Forelimb muscle (tissue), 1 donor: ENCODE data around the gene KRTAP10-7. TPM values are rescaled to one million over a fixed set of nuclear protein-coding genes. Genes with fewer than 3 reads are reported as not detected.
"Not testable (repeated sequence)": the region's sequence is repeated elsewhere in the genome, so short reads cannot be mapped to it uniquely, and the experiment has no call there.

Experiments used
- DNase-seq: peaks from one replicate; pipeline ENCODE4 v3.0.0-alpha.2; 2013; ENCODE audit warnings: low read depth
- polyA plus RNA-seq: library from polyadenylated mRNA; unstranded; fragments of 120-200 nt; gene quantifications from one replicate; pipeline ENCODE4 v1.2.1, GENCODE V29; 2013; ENCODE audit not compliant: insufficient read length

Gene KRTAP10-7
- not detected for polyA plus RNA-seq

DNA sequence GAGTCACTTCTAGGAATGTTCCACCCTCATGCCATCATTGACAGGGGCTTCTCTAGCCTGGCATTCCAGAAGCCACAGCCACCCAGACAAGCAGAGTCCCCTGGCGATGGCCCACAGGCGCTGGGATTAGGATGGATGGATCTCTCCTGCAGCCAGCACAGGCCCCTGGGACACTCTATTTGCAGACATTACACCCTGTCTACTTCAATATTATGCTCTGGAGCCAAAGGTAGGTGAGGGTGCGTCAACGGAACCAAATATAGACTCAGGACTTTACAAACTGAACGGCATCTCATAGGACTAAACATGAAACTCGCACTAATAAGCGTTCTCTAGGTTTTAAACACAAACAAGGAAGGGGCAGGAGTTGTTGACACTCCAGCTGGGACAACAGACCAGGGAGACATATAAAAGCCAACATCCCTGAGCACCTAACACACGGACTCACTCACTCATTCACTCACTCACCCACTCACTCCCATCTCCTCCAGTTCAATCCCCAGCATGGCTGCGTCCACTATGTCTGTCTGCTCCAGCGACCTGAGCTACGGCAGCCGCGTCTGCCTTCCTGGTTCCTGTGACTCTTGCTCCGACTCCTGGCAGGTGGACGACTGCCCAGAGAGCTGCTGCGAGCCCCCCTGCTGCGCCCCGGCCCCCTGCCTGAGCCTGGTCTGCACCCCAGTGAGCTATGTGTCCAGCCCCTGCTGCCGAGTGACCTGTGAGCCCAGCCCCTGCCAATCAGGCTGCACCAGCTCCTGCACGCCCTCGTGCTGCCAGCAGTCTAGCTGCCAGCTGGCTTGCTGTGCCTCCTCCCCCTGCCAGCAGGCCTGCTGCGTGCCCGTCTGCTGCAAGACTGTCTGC lies at the start of gene KRTAP10-7:
Gene KRTAP10-7, plus strand, starts transcription at position 480 of the 861 bp plus-strand sequence. Its CDS starts 25 bp downstream, at position 505.
- DNase-seq, result not testable (repeated sequence)

DNA sequence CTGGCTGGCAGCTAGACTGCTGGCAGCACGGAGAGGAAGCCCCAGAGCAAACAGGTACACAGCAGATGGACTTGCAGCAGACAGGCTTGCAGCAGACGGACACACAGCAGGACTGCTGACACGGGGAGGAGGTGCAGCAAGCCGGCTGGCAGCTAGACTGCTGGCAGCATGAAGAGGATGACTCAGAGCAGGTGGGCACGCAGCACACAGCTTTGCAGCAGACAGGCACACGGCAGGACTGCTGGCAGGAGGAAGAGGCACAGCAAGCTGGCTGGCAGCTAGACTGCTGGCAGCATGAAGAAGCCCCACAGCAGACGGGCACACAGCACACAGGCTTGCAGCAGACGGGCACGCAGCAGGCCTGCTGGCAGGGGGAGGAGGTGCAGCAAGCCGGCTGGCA lies 49.6 kb upstream of the KRTAP10-7 start:
- no peak for DNase-seq

DNA sequence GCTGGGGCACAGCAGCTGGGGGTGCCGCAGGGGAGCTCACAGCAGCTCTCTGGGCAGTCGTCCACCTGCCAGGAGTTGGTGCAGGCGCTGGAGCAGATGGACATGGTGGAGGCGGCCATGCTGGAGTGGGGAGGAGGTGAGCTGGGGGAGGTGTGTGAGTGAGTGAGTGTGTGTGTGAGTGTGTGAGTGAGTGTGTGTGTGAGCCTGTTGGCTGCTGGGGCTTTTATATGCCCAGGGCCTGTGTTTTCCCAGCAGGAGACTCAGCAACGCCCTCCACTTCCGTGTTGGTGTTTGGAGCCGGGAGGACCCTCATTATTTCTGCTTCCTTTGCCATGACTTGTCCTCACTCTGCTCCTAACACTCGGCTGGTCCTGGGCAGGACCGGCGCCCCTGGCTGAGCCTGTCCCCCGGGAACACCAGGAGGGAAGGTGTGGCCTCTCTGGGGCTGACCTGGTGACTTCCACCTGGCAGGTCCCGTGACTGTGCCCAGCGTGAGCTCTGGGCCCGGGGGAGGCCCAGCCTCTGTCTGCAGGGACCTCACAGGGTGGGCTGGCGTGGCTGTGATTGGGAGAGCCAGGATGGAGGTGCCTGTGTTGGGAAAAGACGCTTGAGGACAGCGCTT lies 48.9 kb upstream of the KRTAP10-7 start, which contains the start of gene KRTAP10-2:
Gene KRTAP10-2, minus strand, starts transcription at position 166 of the 622 bp plus-strand sequence. Its CDS starts 47 bp downstream, at position 119.
- DNase-seq, result no peak

DNA sequence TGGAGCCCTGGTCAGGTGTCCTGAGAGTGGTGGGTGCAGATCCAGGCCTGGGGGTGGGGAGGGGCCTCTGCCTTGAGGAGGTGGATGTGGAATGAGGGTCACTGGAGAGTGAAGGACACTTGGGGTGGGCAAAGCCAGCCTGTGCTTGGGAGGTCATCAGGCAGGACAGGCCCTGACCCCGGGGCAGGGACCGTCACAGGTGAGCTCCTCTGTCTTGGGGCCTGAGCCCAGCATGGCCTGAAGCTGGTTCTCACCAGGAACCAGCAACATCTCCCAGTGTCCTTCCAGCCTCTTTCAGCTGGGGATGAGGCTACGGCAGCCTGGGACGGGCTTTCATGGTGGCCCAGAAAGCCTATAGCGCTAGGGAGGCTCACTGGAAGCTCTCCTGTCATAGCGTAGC lies 48.3 kb upstream of the KRTAP10-7 start:
- DNase-seq, result no peak

GRCh38 chr21:44552681-44553080 lies 47.7 kb upstream of the KRTAP10-7 start:
- DNase-seq, result no peak

GRCh38 chr21:44555200-44555875 lies 45.1 kb upstream of the KRTAP10-7 start:
- no peak for DNase-seq

- DNase-seq, result no peak
These were observed 43.5 kb upstream of the KRTAP10-7 start for GRCh38 chr21:44556879-44557278.

DNA sequence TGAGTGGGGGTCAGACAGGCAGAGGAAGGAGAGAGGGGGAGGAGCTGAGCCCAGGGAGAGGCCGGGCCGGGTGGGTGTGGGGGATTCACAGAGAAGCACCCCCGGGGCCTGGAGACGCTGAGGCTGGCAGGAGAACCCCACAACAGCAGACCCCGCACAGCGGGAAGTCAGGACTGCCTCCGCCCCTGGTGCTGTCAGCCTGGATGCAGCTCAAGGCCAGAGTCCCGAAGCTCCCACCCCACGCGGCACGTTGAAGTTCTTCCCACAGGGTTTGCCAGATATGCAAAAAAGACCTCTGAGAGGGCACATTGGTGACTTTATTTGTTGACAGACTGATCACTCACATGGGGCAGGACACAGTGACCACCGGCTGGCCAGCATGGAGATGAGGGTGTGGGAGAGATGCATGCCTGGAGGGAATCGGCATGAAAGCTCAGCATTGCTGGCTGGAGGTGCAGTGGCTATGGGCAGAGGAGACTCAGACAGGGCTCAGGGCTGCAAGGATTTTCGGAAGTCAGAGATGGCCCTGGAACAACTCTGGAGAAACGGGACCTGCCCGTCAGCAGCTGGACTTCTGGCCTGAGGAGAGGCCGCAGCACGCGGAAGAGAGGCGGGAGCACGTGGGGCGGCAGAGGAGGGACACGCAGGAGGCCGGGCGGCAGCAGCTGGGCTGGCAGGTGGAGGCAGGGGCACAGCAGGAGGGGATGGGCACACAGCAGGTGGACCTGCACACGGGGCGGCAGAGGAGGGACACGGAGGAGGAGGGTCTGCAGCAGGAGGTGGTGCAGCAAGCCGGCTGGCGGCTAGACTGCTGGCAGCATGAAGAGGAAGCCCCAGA lies 42.7 kb upstream of the KRTAP10-7 start:
- DNase-seq, result no peak

GRCh38 chr21:44558329-44558675 lies 42.1 kb upstream of the KRTAP10-7 start:
- not testable (repeated sequence) for DNase-seq

DNA sequence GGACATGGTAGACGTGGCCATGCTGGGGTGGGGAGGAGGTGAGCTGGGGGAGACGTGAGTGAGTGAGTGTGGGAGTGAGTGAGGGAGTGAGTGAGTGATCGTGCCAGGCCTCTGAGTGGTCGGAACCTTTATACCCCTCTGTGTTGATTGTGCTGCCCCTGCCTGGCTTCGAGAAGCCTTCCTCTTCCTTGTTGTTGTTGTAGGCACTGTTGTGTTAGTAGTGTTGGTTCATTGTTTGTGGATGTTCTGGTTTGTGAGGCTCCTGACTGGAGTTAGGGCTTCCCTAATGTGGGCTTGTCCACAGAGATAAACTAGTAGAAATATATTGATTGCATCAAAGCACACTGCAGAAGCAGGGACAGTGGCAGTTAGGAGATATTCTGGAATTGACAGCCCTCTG lies 41.7 kb upstream of the KRTAP10-7 start, which contains the start of gene KRTAP10-3:
Gene KRTAP10-3, minus strand, starts transcription at position 101 of the 400 bp plus-strand sequence. Its CDS starts 80 bp downstream, at position 21.
- no peak for DNase-seq

DNA sequence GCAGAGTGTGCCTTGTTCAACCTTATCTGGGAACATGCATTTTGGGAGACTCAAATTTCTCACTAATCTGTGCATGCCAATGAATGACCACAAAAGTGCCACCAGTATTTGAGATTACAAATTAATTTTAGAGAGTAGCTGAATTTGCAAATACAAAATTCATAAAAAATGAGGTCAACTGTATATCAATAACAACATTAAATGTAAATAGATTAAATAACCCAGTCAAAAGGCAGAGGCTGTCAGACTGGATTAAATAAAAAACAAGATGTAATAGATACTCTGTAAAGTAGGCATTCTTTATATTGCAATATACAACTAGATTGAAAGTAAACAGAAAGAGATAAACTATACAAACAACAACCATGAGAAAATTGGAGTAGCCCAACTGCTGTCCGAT lies 36.3 kb upstream of the KRTAP10-7 start:
- DNase-seq, result no peak

DNA sequence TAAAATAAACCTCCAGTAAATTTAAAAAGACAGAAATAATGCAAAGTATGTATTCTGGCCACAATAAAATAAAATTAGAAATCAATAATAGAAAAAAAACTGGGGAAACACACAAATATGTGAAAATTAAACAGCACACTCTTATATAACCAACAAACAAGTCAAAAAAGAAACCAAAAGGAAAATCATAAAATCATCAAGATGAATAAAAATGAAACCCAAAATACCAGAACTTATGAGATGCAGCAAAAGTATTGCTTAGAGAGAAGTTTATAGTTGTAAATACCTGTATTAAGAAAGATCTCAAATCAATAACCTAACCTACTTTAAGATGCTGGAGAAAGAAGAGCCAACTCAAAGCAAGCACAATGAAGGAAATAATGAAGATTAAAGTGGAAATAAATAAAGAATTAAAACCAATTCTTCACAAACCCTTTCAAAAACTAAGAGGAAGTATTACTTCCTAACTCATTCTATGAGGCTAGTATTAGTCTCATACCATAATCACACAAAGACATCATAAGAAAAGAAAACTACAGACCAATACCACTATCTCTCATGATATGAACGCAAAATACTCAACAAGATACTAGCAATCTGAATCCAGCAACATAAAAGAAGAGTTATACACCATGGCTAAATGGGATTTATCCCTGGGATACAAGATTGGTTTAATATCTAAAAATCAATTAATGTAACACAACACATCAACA lies 35.4 kb upstream of the KRTAP10-7 start:
- DNase-seq, result no peak

GRCh38 chr21:44566403-44566802 lies 34.0 kb upstream of the KRTAP10-7 start:
- no peak for DNase-seq

DNA sequence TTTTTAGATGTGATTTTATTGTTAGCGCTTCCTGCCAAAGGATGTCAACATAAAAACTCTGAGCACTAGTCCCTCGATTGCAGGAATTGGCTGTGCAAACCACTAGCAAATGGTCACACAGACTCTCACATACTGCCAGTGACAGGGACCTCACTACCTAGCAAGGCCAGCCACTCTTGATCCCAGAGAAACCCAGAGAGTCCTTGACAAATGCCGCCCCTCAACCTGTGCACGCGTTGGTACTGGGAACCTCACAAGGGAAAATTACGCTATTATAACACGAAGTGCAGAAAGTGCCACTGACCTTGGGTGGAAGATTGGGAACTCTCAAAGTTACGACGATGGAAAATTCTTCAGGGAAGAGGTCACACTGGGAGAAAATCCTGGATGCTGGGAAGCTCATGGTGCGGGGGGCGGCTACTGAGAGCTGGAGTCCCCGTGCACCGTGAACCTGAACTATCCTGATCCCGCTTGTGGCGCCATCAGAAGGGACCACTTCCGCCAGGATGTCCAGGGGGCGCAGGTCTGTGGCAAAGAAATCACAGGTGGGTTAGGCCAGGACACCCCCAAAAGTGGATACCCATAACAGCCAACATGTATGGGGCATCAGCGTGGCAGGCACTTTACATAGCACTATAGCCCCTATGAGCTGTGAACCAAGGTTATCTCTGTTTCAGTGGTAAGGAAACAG lies 32.8 kb upstream of the KRTAP10-7 start:
- no peak for DNase-seq

DNA sequence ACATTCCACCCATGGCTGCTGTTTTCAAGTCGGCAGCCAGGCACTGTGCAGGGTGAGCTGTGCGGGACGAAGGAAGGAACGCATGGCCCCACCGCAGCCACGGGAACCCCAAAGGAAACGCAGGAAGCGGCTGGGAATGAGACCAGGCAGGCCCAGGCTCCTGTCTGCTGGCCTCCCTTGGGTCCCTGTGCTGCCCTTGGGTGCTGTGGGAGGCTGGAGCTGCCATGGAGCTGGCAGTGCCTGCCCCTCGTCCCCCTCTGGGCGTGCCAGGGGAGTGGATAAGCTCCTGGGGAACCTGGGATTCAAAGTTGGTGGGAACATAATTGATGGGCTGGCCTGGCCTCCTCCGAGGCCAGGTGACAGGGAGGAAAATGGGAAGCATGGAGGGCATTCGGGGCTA lies 32.1 kb upstream of the KRTAP10-7 start:
- DNase-seq, result no peak

GRCh38 chr21:44568667-44569556 lies 31.5 kb upstream of the KRTAP10-7 start:
- no peak for DNase-seq

GRCh38 chr21:44569861-44570517 lies 30.4 kb upstream of the KRTAP10-7 start:
- DNase-seq, result no peak

DNA sequence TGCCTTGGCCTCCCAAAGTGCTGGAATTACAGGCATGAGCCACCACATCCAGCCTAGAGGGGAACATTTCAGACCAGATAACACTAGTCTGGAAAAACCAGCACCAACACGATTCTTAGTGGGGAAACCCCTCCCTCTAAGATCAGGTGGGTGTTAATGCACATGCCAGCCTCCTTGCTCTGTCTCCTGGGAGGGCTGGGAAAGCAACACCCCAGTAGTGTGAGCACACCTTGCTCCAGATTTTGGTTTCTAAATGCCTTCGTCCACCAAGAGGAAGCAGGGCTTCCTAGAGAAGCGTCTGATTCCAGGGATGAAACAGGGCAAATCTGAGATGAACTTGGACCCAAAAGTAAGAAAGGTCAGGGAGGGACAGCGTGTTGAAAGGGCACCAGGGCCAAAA lies 29.1 kb upstream of the KRTAP10-7 start:
- DNase-seq, result no peak
